Measurements from ENCODE around the gene AATF.

AATF gene

DNA sequence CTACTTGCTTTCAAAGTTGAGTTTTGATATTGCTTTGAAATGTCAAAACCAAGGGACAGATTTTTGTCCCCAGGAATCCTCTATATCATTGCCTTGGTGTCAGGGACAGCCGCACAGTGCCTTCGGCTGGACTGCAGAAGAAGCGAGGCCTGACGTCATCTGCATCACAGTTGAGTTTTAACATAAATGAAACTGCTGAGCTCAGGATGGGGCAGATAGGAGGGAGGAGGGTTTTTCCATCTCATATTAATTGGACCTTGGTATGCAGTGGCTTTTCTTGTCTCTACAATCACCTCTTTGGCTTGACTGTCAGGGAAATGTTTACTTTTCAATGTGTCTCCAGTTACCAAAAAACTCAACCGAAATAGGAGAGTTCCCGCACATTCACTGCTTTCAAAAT, 111.3 kb downstream of the AATF start:
- TF ChIP-seq POLR2A (IDR thresholded peaks at IDR 0.05; ENCODE audit: extremely low read depth, insufficient read length) (no peak), CTCF (IDR thresholded peaks at IDR 0.05; ENCODE audit: low read depth, low read length) (no peak), MAX (IDR thresholded peaks at IDR 0.05; ENCODE audit: low read depth, low read length) (no peak), MYC (IDR thresholded peaks at IDR 0.05; ENCODE audit: low read depth, low read length) (no peak)
- no peak for DNase-seq (ENCODE audit: low read depth)
- H3K4me3 ChIP-seq (ENCODE audit: low read depth, low read length), result no peak overlapping the region

- no peak for DNase-seq (ENCODE audit: low read depth)
- no peak overlapping the region for H3K4me3 ChIP-seq (ENCODE audit: low read depth, low read length)
- TF ChIP-seq POLR2A (IDR thresholded peaks at IDR 0.05; ENCODE audit: extremely low read depth, insufficient read length) (no peak), MAX (IDR thresholded peaks at IDR 0.05; ENCODE audit: low read depth, low read length) (no peak), MYC (IDR thresholded peaks at IDR 0.05; ENCODE audit: low read depth, low read length) (no peak), CTCF (IDR thresholded peaks at IDR 0.05; ENCODE audit: low read depth, low read length) (no peak)
Observed at GRCh38 chr17:37060928-37061327, 112.2 kb downstream of the AATF start.

GRCh38 chr17:37062021-37062420, 113.3 kb downstream of the AATF start:
- TF ChIP-seq POLR2A (IDR thresholded peaks at IDR 0.05; ENCODE audit: extremely low read depth, insufficient read length), result no peak
- TF ChIP-seq MAX (IDR thresholded peaks at IDR 0.05; ENCODE audit: low read depth, low read length), result no peak
- TF ChIP-seq CTCF (IDR thresholded peaks at IDR 0.05; ENCODE audit: low read depth, low read length), result no peak
- TF ChIP-seq MYC (IDR thresholded peaks at IDR 0.05; ENCODE audit: low read depth, low read length), result no peak
- H3K4me3 ChIP-seq (ENCODE audit: low read depth, low read length), result no peak overlapping the region
- DNase-seq (ENCODE audit: low read depth), result no peak

- no peak for TF ChIP-seq MYC (IDR thresholded peaks at IDR 0.05; ENCODE audit: low read depth, low read length)
- no peak for TF ChIP-seq POLR2A (IDR thresholded peaks at IDR 0.05; ENCODE audit: extremely low read depth, insufficient read length)
- TF ChIP-seq MAX (IDR thresholded peaks at IDR 0.05; ENCODE audit: low read depth, low read length), result no peak
- TF ChIP-seq CTCF (IDR thresholded peaks at IDR 0.05; ENCODE audit: low read depth, low read length), result no peak
- DNase-seq (ENCODE audit: low read depth), result no peak
- no peak overlapping the region for H3K4me3 ChIP-seq (ENCODE audit: low read depth, low read length)
Observed at GRCh38 chr17:37064206-37064605, 115.5 kb downstream of the AATF start.

DNA sequence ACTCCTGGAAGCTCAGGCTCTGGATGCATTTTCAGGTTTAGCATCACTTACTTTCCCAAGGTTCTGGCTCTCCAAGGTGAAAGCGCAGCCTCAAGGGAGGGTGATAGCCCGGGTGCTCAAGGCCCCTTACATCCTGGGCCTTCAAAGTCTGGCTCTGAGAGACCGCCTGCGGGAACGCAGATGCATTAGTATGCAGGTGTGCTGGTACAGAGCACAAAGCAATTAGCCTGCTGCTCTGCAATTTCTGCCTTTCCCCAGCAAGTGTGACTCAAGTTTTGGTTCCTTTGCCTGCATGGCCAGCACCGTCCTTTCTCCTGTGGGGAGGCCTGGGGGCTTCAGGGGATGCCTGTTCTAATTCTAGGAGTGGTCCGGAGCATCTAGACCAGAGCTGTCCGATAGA, 116.2 kb downstream of the AATF start:
- H3K4me3 ChIP-seq (ENCODE audit: low read depth, low read length), result no peak overlapping the region
- TF ChIP-seq MYC (IDR thresholded peaks at IDR 0.05; ENCODE audit: low read depth, low read length) (no peak), CTCF (IDR thresholded peaks at IDR 0.05; ENCODE audit: low read depth, low read length) (no peak), MAX (IDR thresholded peaks at IDR 0.05; ENCODE audit: low read depth, low read length) (no peak), POLR2A (IDR thresholded peaks at IDR 0.05; ENCODE audit: extremely low read depth, insufficient read length) (no peak)
- no peak for DNase-seq (ENCODE audit: low read depth)

Data from NB4 (cell line).